Measurements from ENCODE around the gene TMTC2.

The TMTC2 gene

DNA sequence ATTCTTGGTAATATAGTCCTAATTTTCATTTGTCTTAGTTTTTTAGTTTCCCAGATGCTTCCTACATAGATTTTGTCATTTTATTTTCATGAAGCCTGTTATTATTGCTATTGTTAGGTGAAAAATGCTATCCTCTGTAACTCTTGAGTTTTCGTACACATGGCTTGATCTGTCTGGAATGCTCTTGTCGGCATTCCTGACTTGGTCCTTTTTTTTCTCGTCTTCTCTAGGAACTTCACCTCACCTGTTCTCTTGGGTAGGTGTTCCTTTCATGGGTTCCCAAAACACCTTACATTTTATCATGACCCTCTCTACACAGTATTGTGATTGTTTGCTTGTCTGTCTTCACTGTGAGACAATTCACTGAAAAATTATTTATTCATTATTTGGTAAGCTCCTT, 267.4 kb downstream of the TMTC2 start:
- DNase-seq (ENCODE audit: low read depth), result no peak

- DNase-seq (ENCODE audit: low read depth), result no peak
These were observed 267.9 kb downstream of the TMTC2 start for GRCh38 chr12:82954572-82954971.

GRCh38 chr12:82955043-82955442, 268.3 kb downstream of the TMTC2 start:
- DNase-seq (ENCODE audit: low read depth), result no peak

DNA sequence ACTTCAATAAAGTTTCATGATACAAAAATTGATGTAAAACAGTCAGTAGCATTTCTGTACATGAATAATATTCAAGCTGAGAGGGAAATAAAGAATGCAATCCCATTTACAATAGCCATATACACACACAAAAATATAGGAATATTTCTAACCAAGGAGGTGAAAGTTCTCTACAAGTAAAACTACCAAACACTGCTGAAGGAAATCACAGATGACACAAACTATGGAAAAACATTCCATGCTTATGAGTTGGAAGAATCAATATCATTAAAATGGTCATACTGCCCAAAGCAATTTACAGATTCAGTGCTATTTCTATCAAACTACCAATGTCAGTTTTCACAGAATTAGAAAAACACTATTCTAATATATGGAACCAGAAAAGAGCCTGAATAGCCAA, 272.3 kb downstream of the TMTC2 start:
- DNase-seq (ENCODE audit: low read depth), result no peak

DNA sequence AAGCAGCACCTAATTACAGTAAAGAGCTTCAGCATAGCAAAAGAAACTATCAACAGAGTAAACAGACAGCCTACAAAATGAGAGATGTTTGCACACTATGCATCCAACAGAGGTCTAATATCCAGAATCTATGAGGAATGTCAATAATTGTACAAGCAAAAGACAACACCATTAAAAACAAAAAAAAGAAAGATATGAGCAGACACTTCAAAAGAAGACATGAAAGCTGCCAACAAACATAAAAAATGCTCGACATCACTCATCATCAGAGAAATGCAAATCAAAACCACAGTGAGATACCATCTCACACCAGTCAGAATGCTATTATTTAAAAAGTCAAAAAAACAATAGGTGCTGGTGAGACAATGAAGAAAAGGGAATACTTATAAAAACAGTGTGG, 273.1 kb downstream of the TMTC2 start:
- no peak for DNase-seq (ENCODE audit: low read depth)

GRCh38 chr12:82961835-82962234, 275.1 kb downstream of the TMTC2 start:
- no peak for DNase-seq (ENCODE audit: low read depth)

- no peak for DNase-seq (ENCODE audit: low read depth)
These were observed 277.2 kb downstream of the TMTC2 start for GRCh38 chr12:82963956-82964355.

GRCh38 chr12:82964446-82964845, 277.7 kb downstream of the TMTC2 start:
- no peak for DNase-seq (ENCODE audit: low read depth)

DNA sequence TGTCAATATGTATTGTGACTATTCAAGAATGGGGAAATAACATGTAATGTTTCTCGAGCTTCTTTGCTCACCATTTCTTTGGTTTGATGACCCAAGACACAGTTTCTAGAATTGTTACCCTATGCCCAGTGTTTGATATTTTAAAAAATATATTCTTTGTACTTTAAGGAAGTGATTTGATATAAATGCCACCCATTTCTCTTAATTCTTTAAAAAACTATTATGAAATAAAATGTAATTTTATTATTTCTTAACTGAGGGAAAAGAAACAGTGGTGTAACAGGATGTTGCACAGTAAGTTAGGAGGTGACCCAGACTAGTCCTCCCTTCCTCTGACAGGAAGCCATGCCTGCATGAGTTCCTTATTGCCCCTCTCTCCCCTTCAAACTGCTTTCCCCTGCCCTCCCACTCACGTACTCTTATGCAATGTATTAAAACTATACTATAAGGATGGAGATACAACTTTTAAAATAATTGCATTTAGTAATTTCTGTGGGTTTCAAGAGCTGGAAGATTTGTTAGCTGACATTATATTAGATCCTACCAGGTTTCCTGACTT, 279.4 kb downstream of the TMTC2 start:
- DNase-seq (ENCODE audit: low read depth), result no peak

DNA sequence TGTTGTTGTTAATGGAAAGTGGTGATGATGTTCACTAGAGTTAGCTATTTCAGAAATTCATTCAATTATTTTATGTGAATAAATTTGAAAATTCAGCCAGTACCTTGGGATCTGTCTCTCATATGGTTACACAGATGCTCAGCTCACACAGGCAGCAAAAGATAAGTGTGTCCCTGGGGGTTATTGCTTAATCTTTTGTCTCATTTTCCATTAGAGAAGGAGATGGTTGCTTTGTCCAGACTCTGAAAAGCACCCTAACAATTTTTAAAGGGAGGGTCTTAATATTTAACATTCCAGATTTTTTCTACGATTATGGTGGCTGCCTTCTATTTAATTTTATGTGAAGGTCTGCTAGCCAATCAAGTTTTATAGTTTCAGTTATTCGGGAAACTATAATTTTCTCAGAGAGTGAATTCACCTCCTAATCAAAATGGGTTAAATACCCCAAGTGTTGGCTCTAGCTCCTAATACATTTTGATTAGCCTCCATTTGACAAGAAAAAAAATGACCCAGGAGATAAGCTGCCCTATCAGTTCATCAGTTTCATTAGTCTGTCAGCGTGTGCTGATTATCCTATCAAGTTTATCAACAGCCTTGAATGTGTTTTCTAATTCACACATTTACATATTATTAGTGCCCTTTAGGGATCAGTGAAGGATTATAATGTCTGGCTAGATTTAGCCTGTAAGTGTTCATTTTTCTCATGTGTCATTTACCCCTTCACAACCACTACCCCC, 282.1 kb downstream of the TMTC2 start:
- DNase-seq (ENCODE audit: low read depth), result no peak

DNA sequence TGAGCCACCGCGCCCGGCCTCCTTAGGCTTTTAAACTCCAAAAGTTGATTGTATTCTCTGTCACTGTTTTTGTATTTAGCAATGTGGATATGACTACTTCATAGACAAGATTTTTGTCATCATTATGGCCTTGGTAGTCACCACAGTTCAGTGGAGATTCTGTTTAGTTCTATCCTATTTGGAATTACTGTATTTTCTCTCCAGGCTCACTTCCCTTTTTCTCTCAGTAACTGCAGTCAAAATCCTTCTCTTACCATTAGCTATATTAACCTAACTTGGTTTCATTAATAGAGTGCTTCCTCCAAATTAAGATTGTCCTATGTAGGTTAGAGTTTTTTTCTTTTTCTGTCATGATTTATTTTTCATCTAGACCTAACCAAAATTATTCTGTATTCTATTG, 283.9 kb downstream of the TMTC2 start:
- DNase-seq (ENCODE audit: low read depth), result no peak

GRCh38 chr12:82971584-82971983, 284.9 kb downstream of the TMTC2 start:
- DNase-seq (ENCODE audit: low read depth), result no peak

- DNase-seq (ENCODE audit: low read depth), result no peak
These were observed 285.9 kb downstream of the TMTC2 start for GRCh38 chr12:82972624-82973023.

DNA sequence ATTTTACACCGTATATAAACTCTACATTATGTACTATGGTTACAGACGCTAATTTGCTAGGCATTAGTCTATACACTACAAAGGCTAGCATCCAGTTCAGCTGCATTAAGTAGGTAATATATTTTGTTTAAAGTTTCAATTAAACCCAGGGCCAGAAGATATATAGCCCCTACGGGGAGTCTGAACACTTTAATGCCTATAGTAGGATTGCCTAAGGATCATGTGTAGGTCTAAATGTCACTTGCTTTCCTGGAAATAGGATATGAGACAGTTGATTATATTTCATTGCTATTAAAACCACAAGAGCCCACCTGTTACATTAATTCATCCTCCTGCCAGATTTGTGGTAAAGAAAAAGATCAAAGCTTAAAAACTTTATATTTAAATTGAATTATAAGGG, 286.9 kb downstream of the TMTC2 start:
- DNase-seq (ENCODE audit: low read depth), result no peak

- no peak for DNase-seq (ENCODE audit: low read depth)
These were observed 294.4 kb downstream of the TMTC2 start for GRCh38 chr12:82981150-82981549.

GRCh38 chr12:82994117-82994516, 307.4 kb downstream of the TMTC2 start:
- no peak for DNase-seq (ENCODE audit: low read depth)

DNA sequence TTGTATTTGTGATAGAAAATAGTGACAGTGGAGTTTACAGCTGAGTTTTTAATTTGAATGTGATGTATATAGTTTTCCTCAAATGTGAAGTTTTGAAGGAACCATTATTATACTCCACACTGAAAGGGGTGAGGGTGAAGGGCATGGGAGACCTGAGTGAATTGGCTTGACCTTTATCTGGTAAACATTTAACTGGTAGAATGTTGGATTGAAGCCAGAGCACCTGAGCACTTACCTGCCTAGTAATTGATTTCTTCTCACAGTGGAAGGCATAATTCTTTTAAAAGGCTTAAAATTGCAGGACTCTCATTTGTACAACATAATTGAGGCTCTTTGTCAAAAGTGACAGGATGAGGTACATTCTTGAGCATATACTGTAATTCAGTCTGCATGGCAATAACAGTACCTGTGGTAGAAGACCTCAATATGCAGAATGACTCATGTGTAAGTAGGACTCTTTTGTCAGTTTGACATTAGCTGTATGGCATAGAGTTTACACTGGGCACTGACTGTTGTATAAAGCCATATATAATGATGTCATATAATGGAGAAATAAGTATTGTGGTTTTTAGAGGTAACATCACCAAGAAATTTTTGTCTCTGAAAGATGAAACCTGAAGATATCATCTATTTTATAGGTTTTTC, 309.6 kb downstream of the TMTC2 start:
- no peak for DNase-seq (ENCODE audit: low read depth)

DNA sequence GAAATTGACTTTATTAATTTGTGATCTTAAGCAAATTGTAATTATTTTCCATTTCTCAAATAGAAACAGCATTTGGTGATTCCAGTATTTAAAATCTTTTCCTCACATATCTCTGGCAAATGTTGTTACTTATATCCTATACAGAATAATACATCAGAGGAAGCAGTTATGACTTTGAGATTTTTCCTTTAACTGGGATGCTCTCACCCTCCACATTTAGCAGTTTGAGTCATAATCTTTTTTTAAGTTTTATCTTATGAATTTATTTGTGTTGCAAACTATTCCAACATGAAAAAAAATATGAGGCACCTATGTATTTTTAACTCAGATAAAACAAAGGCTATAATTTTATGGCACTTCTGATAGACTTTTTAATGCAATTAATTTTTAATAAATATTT, 311.8 kb downstream of the TMTC2 start:
- DNase-seq (ENCODE audit: low read depth), result no peak

GRCh38 chr12:83003026-83003425, 316.3 kb downstream of the TMTC2 start:
- no peak for DNase-seq (ENCODE audit: low read depth)

DNA sequence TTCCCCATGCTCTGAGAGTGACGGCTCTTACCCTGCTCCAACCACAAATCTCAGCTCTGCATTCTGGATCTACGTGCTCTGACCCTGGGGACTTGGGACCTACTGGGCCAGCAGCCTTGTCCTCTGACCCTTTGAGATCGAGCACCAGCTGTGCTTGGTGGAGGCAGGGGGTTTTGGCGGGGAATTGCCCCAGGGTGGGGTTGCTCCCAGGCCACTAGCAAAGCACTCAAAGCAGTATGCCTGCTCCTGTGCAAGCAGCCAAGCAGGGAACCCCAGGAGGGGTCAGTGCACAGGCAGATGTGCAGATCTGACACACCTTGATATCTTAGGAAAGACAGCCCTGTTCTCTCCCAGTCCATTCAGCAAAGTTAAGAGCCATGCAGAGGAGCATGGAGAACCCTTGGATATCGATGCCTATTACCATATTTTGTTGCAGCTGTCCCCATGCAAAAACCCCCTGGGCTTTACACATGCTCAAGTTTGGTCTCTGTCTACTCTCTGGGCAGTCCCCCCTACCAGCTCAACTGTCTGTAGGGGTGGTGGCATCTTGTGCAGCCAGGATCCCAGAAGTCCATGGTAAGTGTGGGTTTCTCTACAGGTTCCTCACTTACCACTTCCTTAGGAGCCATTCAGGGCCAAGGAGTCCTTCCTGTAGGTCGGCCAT, 319.0 kb downstream of the TMTC2 start:
- DNase-seq (ENCODE audit: low read depth), result no peak

- DNase-seq (ENCODE audit: low read depth), result no peak
These were observed 322.0 kb downstream of the TMTC2 start for GRCh38 chr12:83008703-83009102.

DNA sequence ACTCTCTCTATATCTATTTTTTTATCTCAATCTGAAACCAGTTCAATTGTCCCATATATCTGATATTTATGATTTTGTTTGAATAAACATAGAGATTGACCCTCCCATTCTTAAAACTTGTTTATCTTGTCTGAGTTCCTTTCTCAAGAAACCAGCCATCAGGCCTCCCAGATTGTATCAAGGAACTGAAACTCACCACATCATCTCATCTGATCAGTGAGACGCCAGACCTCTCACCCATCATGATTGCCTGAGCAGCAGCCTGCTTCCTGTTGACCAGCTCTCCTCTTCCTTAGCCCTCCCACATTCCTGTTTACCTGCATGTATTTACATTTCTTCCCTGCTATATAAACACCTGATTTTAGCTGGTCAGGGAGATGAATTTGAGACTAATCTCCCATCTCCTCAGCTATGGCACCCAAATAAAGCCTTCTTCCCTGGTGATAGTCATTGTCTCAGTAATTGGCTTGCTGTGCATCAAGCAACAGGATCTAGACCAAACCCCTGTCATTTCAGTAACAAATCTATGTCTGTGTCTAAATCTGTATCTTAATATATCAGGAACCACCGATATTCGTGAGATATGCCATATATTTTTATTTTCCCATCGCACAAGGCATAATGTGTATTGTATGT, 323.6 kb downstream of the TMTC2 start:
- no peak for DNase-seq (ENCODE audit: low read depth)
